HepG2 (cell line): ENCODE results near the gene LGR6. TPM values are rescaled to one million over a fixed set of nuclear protein-coding genes. Genes with fewer than 3 reads are reported as not detected.

ENCODE experiments used
- ASH2L ChIP-seq: fragments of 300-600, 200-600 bp; sonication (generic); IDR thresholded peaks from 2 replicates; pipeline ENCODE4 v1.7.0; 2017; ENCODE audit warnings: low read depth, mild to moderate bottlenecking, moderate library complexity, mixed read lengths, low read length; ENCODE audit not compliant: insufficient read length
- ELF1 ChIP-seq: sonication (generic); formaldehyde crosslinking; IDR thresholded peaks from 2 replicates; pipeline ENCODE4 v1.4.0; 2020; ENCODE audit warnings: missing genetic modification reagents
- FOSL2 ChIP-seq: sonication (generic); formaldehyde crosslinking; IDR thresholded peaks from 2 replicates; pipeline ENCODE4 v1.4.0; 2020; ENCODE audit warnings: missing genetic modification reagents
- HMGXB4 ChIP-seq, 2 experiments: sonication (generic) in 1 of 2; formaldehyde crosslinking in 1 of 2; IDR thresholded peaks; 2 replicates each; pipeline versions ENCODE4 v1.4.0 to v1.6.1; 2018 to 2020; ENCODE audit warnings: missing genetic modification reagents in 2 of 2, borderline replicate concordance in 1 of 2, low read depth in 1 of 2, mild to moderate bottlenecking in 1 of 2, missing biosample characterization in 1 of 2
- KDM2A ChIP-seq: sonication (generic); formaldehyde crosslinking; IDR thresholded peaks from 2 replicates; pipeline ENCODE4 v1.4.0; 2020; ENCODE audit warnings: low read depth, missing genetic modification reagents, borderline replicate concordance
- NAIF1 ChIP-seq: sonication (generic); formaldehyde crosslinking; IDR thresholded peaks from 2 replicates; pipeline ENCODE4 v1.5.0; 2020; ENCODE audit warnings: mild to moderate bottlenecking, missing genetic modification reagents, borderline replicate concordance
- ONECUT2 ChIP-seq: sonication (generic); formaldehyde crosslinking; IDR thresholded peaks from 2 replicates; pipeline ENCODE4 v1.4.0; 2020; ENCODE audit warnings: missing genetic modification reagents
- SAP130 ChIP-seq: IDR thresholded peaks from 2 replicates; pipeline ENCODE4 v1.6.1; 2016; ENCODE audit warnings: low read depth
- SMC3 ChIP-seq: IDR thresholded peaks from 2 replicates; pipeline ENCODE4 v1.6.1; 2011; ENCODE audit warnings: low read length, improper control_type of control experiment
- SPEN ChIP-seq: sonication (generic); formaldehyde crosslinking; IDR thresholded peaks from 2 replicates; pipeline ENCODE4 v1.5.1; 2020; ENCODE audit warnings: low read depth, mild to moderate bottlenecking, missing genetic modification reagents
- STAG1 ChIP-seq: sonication (generic); formaldehyde crosslinking; IDR thresholded peaks from 2 replicates; pipeline ENCODE4 v1.4.0; 2020; ENCODE audit warnings: missing genetic modification reagents
- THRA ChIP-seq: sonication (generic); formaldehyde crosslinking; IDR thresholded peaks from 2 replicates; pipeline ENCODE4 v1.4.0; 2020; ENCODE audit warnings: missing genetic modification reagents, borderline replicate concordance
- YY1 ChIP-seq: IDR thresholded peaks from 2 replicates; pipeline ENCODE4 v1.6.1; 2011; ENCODE audit warnings: low read length, low read depth, moderate library complexity, mild to moderate bottlenecking; ENCODE audit not compliant: insufficient read depth, insufficient replicate concordance
- ZNF20 ChIP-seq: sonication (generic); formaldehyde crosslinking; IDR thresholded peaks from 2 replicates; pipeline ENCODE4 v1.4.0; 2020; ENCODE audit warnings: mild to moderate bottlenecking, moderate library complexity, missing genetic modification reagents
- ZNF331 ChIP-seq: sonication (generic); formaldehyde crosslinking; IDR thresholded peaks from 2 replicates; pipeline ENCODE4 v1.4.0; 2020; ENCODE audit warnings: missing genetic modification reagents
- ZNF574 ChIP-seq: sonication (generic); formaldehyde crosslinking; IDR thresholded peaks from 2 replicates; pipeline ENCODE4 v1.4.0; 2020; ENCODE audit warnings: missing genetic modification reagents
- polyA plus RNA-seq, 8 experiments: library from polyadenylated mRNA; depleted of rRNA in 3 of 8; stranded (reverse) in 7 of 8; unstranded in 1 of 8; fragments of >200 nt; fragmentation: Illumina TruSeq in 4 of 8; extraction: Trizol in 4 of 8; gene quantifications; 2 replicates each; pipeline versions ENCODE4 v1.2.1 to v1.2.3, GENCODE V29; 2011 to 2016; ENCODE audit warnings: low read depth in 4 of 8, missing spikeins in 1 of 8, mixed read lengths in 1 of 8; ENCODE audit not compliant: insufficient read depth in 1 of 8
- total RNA-seq, 5 experiments: library from RNA; depleted of rRNA; stranded (reverse); fragments of >200 nt; fragmentation: Illumina TruSeq; extraction: Trizol; gene quantifications; 2 replicates each; pipeline ENCODE4 v1.2.3, GENCODE V29; 2016; ENCODE audit warnings: low read depth in 1 of 5
- TF ChIP-seq, protein P1 (sequence below): sonication (generic); formaldehyde crosslinking; IDR thresholded peaks from 2 replicates; pipeline ENCODE4 v1.4.0; 2020; ENCODE audit warnings: missing genetic modification reagents, borderline replicate concordance
- TF ChIP-seq, protein P2 (sequence below): IDR thresholded peaks from 2 replicates; pipeline ENCODE4 v1.6.1; 2016; ENCODE audit warnings: missing genetic modification reagents, missing compliant biosample characterization

The LGR6 gene
- total and polyA plus RNA-seq, 2 of the 13 experiments (the other 11 are each of a cell fraction or from before 2014, with no cell fraction given): 0.07 TPM; not detected in 1

DNA sequence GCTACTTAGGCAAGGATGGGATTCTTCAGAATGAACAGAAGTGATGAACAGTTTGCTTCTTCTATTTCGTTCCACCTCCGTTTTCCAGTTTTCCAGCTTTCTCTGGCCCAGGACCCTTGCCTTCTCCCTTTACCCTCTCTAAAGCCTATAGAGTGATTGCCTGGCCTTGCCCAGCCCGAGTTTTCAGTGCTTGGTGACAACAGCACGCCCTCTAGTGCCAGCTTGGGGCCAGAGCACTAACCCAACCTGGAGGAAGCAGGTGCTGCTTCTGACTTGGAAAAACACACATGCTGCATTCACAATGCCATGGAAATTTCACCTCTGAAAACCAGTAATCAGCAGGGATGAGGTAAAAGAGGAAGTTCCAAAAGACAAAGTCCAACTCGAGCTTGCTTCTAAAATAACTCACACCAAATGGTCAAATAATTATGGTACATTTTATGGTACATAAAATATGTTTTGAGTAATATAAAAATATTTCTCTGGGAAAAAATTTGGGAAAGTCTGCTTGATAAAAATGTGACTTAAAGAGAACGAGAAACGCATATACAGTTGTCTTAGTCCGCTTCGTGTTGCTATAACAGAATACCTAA, 122.1 kb downstream of the LGR6 start (continued):
- TF ChIP-seq THRA (0 out of 2 replicates have a peak, but pooled peaks have one; percentile 20), SPEN (CRISPR knock-in tag) (0 out of 2 replicates have a peak, but pooled peaks have one; percentile 20), ZNF574 (CRISPR knock-in tag) (0 out of 2 replicates have a peak, but pooled peaks have one; percentile 20), ONECUT2 (CRISPR knock-in tag) (no peak), NAIF1 (no peak), ZNF331 (CRISPR knock-in tag) (0 out of 2 replicates have a peak, but pooled peaks have one; percentile 22), HMGXB4 (CRISPR knock-in tag; IDR thresholded peaks at IDR 0.05; ENCODE audit: borderline replicate concordance in 1 of 2, low read depth in 1 of 2) (peak in 1 of 2 experiments; percentile 64; a peak in 1 of 4 replicates), KDM2A (CRISPR knock-in tag) (peak; percentile 58; the same call in 1 of the 2 replicates), SMC3 (peak; percentile 83), STAG1 (CRISPR knock-in tag) (peak; percentile 92), ASH2L (no peak), SAP130 (0 out of 2 replicates have a peak, but pooled peaks have one; percentile 23), YY1 (peak; percentile 17), FOSL2 (CRISPR knock-in tag) (0 out of 2 replicates have a peak, but pooled peaks have one; percentile 18), ELF1 (CRISPR knock-in tag) (0 out of 2 replicates have a peak, but pooled peaks have one; percentile 15), ZNF20 (CRISPR knock-in tag) (no peak)
- TF ChIP-seq, protein P1, sequence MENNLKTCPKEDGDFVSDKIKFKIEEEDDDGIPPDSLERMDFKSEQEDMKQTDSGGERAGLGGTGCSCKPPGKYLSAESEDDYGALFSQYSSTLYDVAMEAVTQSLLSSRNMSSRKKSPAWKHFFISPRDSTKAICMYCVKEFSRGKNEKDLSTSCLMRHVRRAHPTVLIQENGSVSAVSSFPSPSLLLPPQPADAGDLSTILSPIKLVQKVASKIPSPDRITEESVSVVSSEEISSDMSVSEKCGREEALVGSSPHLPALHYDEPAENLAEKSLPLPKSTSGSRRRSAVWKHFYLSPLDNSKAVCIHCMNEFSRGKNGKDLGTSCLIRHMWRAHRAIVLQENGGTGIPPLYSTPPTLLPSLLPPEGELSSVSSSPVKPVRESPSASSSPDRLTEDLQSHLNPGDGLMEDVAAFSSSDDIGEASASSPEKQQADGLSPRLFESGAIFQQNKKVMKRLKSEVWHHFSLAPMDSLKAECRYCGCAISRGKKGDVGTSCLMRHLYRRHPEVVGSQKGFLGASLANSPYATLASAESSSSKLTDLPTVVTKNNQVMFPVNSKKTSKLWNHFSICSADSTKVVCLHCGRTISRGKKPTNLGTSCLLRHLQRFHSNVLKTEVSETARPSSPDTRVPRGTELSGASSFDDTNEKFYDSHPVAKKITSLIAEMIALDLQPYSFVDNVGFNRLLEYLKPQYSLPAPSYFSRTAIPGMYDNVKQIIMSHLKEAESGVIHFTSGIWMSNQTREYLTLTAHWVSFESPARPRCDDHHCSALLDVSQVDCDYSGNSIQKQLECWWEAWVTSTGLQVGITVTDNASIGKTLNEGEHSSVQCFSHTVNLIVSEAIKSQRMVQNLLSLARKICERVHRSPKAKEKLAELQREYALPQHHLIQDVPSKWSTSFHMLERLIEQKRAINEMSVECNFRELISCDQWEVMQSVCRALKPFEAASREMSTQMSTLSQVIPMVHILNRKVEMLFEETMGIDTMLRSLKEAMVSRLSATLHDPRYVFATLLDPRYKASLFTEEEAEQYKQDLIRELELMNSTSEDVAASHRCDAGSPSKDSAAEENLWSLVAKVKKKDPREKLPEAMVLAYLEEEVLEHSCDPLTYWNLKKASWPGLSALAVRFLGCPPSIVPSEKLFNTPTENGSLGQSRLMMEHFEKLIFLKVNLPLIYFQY: no peak
- TF ChIP-seq, protein P2, sequence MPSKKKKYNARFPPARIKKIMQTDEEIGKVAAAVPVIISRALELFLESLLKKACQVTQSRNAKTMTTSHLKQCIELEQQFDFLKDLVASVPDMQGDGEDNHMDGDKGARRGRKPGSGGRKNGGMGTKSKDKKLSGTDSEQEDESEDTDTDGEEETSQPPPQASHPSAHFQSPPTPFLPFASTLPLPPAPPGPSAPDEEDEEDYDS (CRISPR knock-in tag): no peak
